Activated CD4-positive, alpha-beta memory T cell treated with anti-CD3 and anti-CD28 coated beads for 36 hours (primary cell): ENCODE data around the gene LBR. TPM values are rescaled to one million over a fixed set of nuclear protein-coding genes. Genes with fewer than 3 reads are reported as not detected.

Experiments
- CTCF ChIA-PET: fragments of 350-600 bp; sonication (Branson Sonifier 250); formaldehyde crosslinking; loops from one replicate; lab custom pipeline; 2021; ENCODE audit warnings: antibody characterized with exemption, inconsistent platforms; lab: Charles Lee
- POLR2A ChIA-PET: fragments of 350-600 bp; sonication (Branson Sonifier 250); formaldehyde crosslinking; loops from one replicate; lab custom pipeline; 2021; ENCODE audit warnings: antibody characterized with exemption; lab: Charles Lee
- DNase-seq: peaks from one replicate; pipeline ENCODE4 v3.0.0-alpha.2; 2020
- H3K27ac Mint-ChIP-seq: one replicate; pipeline ENCODE4 v1.8.0; 2021; ENCODE audit warnings: mixed read lengths
- H3K27me3 Mint-ChIP-seq: one replicate; pipeline ENCODE4 v1.8.0; 2021; ENCODE audit warnings: mixed read lengths
- H3K36me3 Mint-ChIP-seq: one replicate; pipeline ENCODE4 v1.8.0; 2021; ENCODE audit warnings: mixed read lengths
- H3K4me1 Mint-ChIP-seq: one replicate; pipeline ENCODE4 v1.8.0; 2021; ENCODE audit warnings: low read depth, mixed read lengths
- H3K4me3 Mint-ChIP-seq: one replicate; pipeline ENCODE4 v1.8.0; 2021; ENCODE audit warnings: mild to moderate bottlenecking, mixed read lengths
- H3K9me3 Mint-ChIP-seq: one replicate; pipeline ENCODE4 v1.8.0; 2021; ENCODE audit warnings: mixed read lengths
- intact Hi-C: fragments of 100-400 bp; cut with micrococcal nuclease; formaldehyde crosslinking; loops from one replicate; pipeline ENCODE4 v1.15.1; 2023
- total RNA-seq, 2 experiments: library from RNA; stranded (reverse); gene quantifications; one replicate each; pipeline ENCODE4 v1.2.3, GENCODE V29; 2021

The LBR gene
- total RNA-seq, 2 experiments from 2014 or later: 146 to 148 TPM

GRCh38 chr1:225428068-225428880, 436 bp upstream of the LBR start:
- peak overlapping the region; percentile 89 for H3K4me3 Mint-ChIP-seq
- ChIA-PET POLR2A (interaction anchor here (0.6 to 2.9 kb wide), 10 partner anchors 13 to 455 kb away, joined by 3 to 32 read pairs (median 6); partner anchors contain the start of gene SRP9), CTCF (interaction anchor here (0.8 to 3.8 kb wide), 6 partner anchors 13 to 46 kb away, joined by 3 to 13 read pairs (median 4); no protein-coding TSS in a partner anchor)
- H3K27me3 Mint-ChIP-seq: no peaks in the 10 kb centered on the region
- intact Hi-C loops: loop anchor here (1.0 to 5.0 kb wide), 5 partner anchors 17 to 806 kb away; partner anchors contain the start of genes H3-3A and SRP9
- H3K36me3 Mint-ChIP-seq: peaks cover 8% of the 10 kb centered on the region
- peaks cover 6% of the 10 kb centered on the region for H3K9me3 Mint-ChIP-seq
- H3K4me1 Mint-ChIP-seq: peaks cover 44% of the 10 kb centered on the region
- DNase-seq: peak; percentile 95
- H3K27ac Mint-ChIP-seq: peak overlapping the region; percentile 97

GRCh38 chr1:225426395-225427234, 1.2 kb downstream of the LBR start:
- H3K27ac Mint-ChIP-seq: peak overlapping the region; percentile 79

GRCh38 chr1:225425201-225425786, 2.5 kb downstream of the LBR start:
- DNase-seq: no peak
- ChIA-PET POLR2A (interaction anchor here (1.0 to 3.2 kb wide), 2 partner anchors 20 to 48 kb away, joined by 3 to 23 read pairs; no protein-coding TSS in a partner anchor), CTCF (interaction anchor here (0.8 to 2.7 kb wide), 4 partner anchors 9 to 49 kb away, joined by 3 to 14 read pairs (median 6); no protein-coding TSS in a partner anchor)
- Mint-ChIP-seq H3K9me3 (no peaks in the 10 kb centered on the region), H3K27me3 (no peaks in the 10 kb centered on the region), H3K27ac (no peak overlapping the region), H3K36me3 (peaks cover 24% of the 10 kb centered on the region), H3K4me1 (peaks cover 57% of the 10 kb centered on the region), H3K4me3 (peak overlapping the region; percentile 87)
- intact Hi-C loops: loop anchor here (5.0 kb wide), 3 partner anchors 352 to 803 kb away; partner anchors contain the start of genes H3-3A and SRP9

More at GRCh38 chr1:225426395-225427234, 1.2 kb downstream of the LBR start:
- Mint-ChIP-seq H3K4me1 (peaks cover 58% of the 10 kb centered on the region), H3K4me3 (peak overlapping the region; percentile 87), H3K9me3 (no peaks in the 10 kb centered on the region), H3K27me3 (no peaks in the 10 kb centered on the region), H3K36me3 (peaks cover 21% of the 10 kb centered on the region)
- ChIA-PET CTCF (interaction anchor here (0.8 to 2.7 kb wide), 4 partner anchors 14 to 108 kb away, joined by 3 to 14 read pairs (median 5); no protein-coding TSS in a partner anchor), POLR2A (interaction anchor here (1.6 to 3.2 kb wide), 4 partner anchors 19 to 41 kb away, joined by 3 to 26 read pairs (median 18); no protein-coding TSS in a partner anchor)
- peak; percentile 53 for DNase-seq
- intact Hi-C loops: loop anchor here (5.0 kb wide), 3 partner anchors 351 to 804 kb away; partner anchors contain the start of genes H3-3A and SRP9

- H3K36me3 Mint-ChIP-seq: peaks cover 27% of the 10 kb centered on the region
- intact Hi-C loops: loop anchor here (5.0 kb wide), 3 partner anchors 353 to 802 kb away; partner anchors contain the start of genes H3-3A and SRP9
- no peaks in the 10 kb centered on the region for H3K27me3 Mint-ChIP-seq
- H3K9me3 Mint-ChIP-seq: no peaks in the 10 kb centered on the region
- peaks cover 55% of the 10 kb centered on the region for H3K4me1 Mint-ChIP-seq
- peak overlapping the region; percentile 50 for H3K4me3 Mint-ChIP-seq
- DNase-seq: no peak
- CTCF ChIA-PET: interaction anchor here (0.8 to 2.7 kb wide), 4 partner anchors 8 to 50 kb away, joined by 3 to 14 read pairs (median 6); no protein-coding TSS in a partner anchor
- POLR2A ChIA-PET: interaction anchor here (3.2 kb wide), 1 partner anchor 21 kb away, joined by 23 read pairs; no protein-coding TSS in a partner anchor
- H3K27ac Mint-ChIP-seq: peak overlapping the region; percentile 5
These were observed 3.2 kb downstream of the LBR start for GRCh38 chr1:225424562-225425200.

- POLR2A ChIA-PET: no interaction called here
- H3K4me3 Mint-ChIP-seq: no peak overlapping the region
- no peaks in the 10 kb centered on the region for H3K9me3 Mint-ChIP-seq
- DNase-seq: no peak
- CTCF ChIA-PET: no interaction called here
- intact Hi-C loops: no loop called here
- peaks cover 34% of the 10 kb centered on the region for H3K36me3 Mint-ChIP-seq
- H3K27me3 Mint-ChIP-seq: no peaks in the 10 kb centered on the region
- H3K4me1 Mint-ChIP-seq: peaks cover 53% of the 10 kb centered on the region
- peak overlapping the region; percentile 26 for H3K27ac Mint-ChIP-seq
These were observed 4.4 kb downstream of the LBR start for GRCh38 chr1:225423518-225423855.

- H3K27ac Mint-ChIP-seq: no peak overlapping the region
- no peaks in the 10 kb centered on the region for H3K9me3 Mint-ChIP-seq
- H3K4me1 Mint-ChIP-seq: peaks cover 53% of the 10 kb centered on the region
- peaks cover 37% of the 10 kb centered on the region for H3K36me3 Mint-ChIP-seq
- ChIA-PET POLR2A (no interaction called here), CTCF (interaction anchor here (1.2 kb wide), 1 partner anchor 52 kb away, joined by 4 read pairs; no protein-coding TSS in a partner anchor)
- intact Hi-C loops: no loop called here
- no peaks in the 10 kb centered on the region for H3K27me3 Mint-ChIP-seq
- no peak for DNase-seq
- H3K4me3 Mint-ChIP-seq: no peak overlapping the region
These were observed 4.9 kb downstream of the LBR start for GRCh38 chr1:225422795-225423517.

GRCh38 chr1:225422031-225422605, 5.7 kb downstream of the LBR start:
- intact Hi-C loops: no loop called here
- no peaks in the 10 kb centered on the region for H3K9me3 Mint-ChIP-seq
- ChIA-PET POLR2A (no interaction called here), CTCF (interaction anchor here (1.2 kb wide), 1 partner anchor 52 kb away, joined by 4 read pairs; no protein-coding TSS in a partner anchor)
- no peaks in the 10 kb centered on the region for H3K27me3 Mint-ChIP-seq
- H3K36me3 Mint-ChIP-seq: peaks cover 41% of the 10 kb centered on the region
- peaks cover 53% of the 10 kb centered on the region for H3K4me1 Mint-ChIP-seq
- DNase-seq: no peak
- H3K4me3 Mint-ChIP-seq: no peak overlapping the region
- no peak overlapping the region for H3K27ac Mint-ChIP-seq

GRCh38 chr1:225418598-225418997, 9.2 kb downstream of the LBR start:
- Mint-ChIP-seq H3K9me3 (no peaks in the 10 kb centered on the region), H3K4me1 (peaks cover 24% of the 10 kb centered on the region), H3K4me3 (no peak overlapping the region), H3K36me3 (peaks cover 56% of the 10 kb centered on the region), H3K27ac (no peak overlapping the region), H3K27me3 (no peaks in the 10 kb centered on the region)
- DNase-seq: no peak
- intact Hi-C loops: no loop called here
- ChIA-PET POLR2A (no interaction called here), CTCF (interaction anchor here (1.1 kb wide), 1 partner anchor 569 kb away, joined by 3 read pairs; no protein-coding TSS in a partner anchor)

- DNase-seq: no peak
- Mint-ChIP-seq H3K27me3 (no peaks in the 10 kb centered on the region), H3K36me3 (peaks cover 54% of the 10 kb centered on the region), H3K27ac (no peak overlapping the region), H3K9me3 (no peaks in the 10 kb centered on the region), H3K4me1 (peaks cover 19% of the 10 kb centered on the region), H3K4me3 (no peak overlapping the region)
- ChIA-PET CTCF (interaction anchor here (1.1 kb wide), 1 partner anchor 570 kb away, joined by 3 read pairs; no protein-coding TSS in a partner anchor), POLR2A (no interaction called here)
- intact Hi-C loops: no loop called here
These were observed 9.8 kb downstream of the LBR start for GRCh38 chr1:225418059-225418458.
